ENCODE results near the gene SSRP1.

DNA sequence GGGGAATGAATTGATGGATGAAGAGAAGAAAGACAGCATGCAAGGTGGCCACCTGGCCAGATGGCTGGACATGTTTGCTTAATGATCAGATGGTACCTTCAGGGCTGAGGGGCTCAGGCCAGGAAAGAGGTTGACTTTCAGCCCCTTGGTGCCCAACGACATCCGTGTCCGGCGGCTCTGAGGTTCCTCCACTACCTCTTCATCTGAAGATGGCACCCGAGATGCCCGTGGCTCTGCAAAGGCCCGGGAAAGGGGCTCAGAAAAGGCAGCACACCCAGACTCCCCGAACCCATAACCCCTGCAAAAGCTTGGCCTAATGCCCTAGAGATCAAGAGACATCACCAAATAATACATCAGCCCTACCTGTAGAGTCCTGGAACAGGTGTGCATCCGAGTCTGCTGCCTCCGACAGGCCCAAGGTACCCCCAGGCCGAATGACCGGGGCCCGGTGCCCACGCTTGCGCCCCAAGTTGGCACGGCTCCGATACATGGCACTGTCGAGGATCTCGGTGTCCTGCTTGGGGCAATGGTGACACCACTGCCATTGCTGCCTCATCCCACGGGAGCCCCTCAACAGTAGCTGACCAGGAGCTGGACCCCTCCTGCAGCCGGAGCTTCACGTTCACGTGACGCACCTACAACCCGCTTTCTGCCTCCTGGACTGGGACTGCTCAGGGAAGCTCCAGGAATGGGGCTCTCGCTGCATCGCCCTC is 33.8 kb downstream of the SSRP1 start:
- TF ChIP-seq, protein P1, sequence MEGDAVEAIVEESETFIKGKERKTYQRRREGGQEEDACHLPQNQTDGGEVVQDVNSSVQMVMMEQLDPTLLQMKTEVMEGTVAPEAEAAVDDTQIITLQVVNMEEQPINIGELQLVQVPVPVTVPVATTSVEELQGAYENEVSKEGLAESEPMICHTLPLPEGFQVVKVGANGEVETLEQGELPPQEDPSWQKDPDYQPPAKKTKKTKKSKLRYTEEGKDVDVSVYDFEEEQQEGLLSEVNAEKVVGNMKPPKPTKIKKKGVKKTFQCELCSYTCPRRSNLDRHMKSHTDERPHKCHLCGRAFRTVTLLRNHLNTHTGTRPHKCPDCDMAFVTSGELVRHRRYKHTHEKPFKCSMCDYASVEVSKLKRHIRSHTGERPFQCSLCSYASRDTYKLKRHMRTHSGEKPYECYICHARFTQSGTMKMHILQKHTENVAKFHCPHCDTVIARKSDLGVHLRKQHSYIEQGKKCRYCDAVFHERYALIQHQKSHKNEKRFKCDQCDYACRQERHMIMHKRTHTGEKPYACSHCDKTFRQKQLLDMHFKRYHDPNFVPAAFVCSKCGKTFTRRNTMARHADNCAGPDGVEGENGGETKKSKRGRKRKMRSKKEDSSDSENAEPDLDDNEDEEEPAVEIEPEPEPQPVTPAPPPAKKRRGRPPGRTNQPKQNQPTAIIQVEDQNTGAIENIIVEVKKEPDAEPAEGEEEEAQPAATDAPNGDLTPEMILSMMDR (IDR thresholded peaks at IDR 0.05): no peak
- no peak for TF ChIP-seq POLR2A (IDR thresholded peaks at IDR 0.05)

Data from heart left ventricle (tissue), 13 donors.